IMR-90 (cell line): ENCODE data around the gene GLTPD2. TPM values are rescaled to one million over a fixed set of nuclear protein-coding genes. Genes with fewer than 3 reads are reported as not detected.
A peak's percentile ranks its signal among the peaks of the same experiment; 100 is the strongest.

Experiments
- ATAC-seq: fragments of 200-7000 bp; cut with Tn5 transposase; 2 replicates; pipeline ENCODE4 v1.9.1; 2020; ENCODE audit warnings: low read depth, mild to moderate bottlenecking, moderate library complexity
- BruUV-seq: library from RNA; stranded (reverse); fragments of 400-500 nt; replicated peaks from 2 replicates; lab custom pipeline; 2021; lab: Mats Ljungman, UMichigan
- CTCF ChIA-PET: fragments of 300-600 bp; formaldehyde crosslinking; extraction: SDS; loops from one replicate; lab custom pipeline; 2021; ENCODE audit warnings: antibody characterized with exemption; lab: Yijun Ruan, JAX
- POLR2A ChIA-PET: fragments of 300-600 bp; sonication (Branson Sonifier 250); formaldehyde crosslinking; loops from one replicate; lab custom pipeline; 2022; ENCODE audit warnings: antibody characterized with exemption; ENCODE audit not compliant: unreplicated experiment; lab: Charles Lee
- DNase-seq: peaks from one replicate; pipeline ENCODE4 v3.0.0; 2013
- H2AFZ ChIP-seq: replicated peaks from 2 replicates; pipeline ENCODE3; 2013; ENCODE audit warnings: low read length, mild to moderate bottlenecking; ENCODE audit not compliant: poor library complexity
- H2AK5ac ChIP-seq: 2 replicates; pipeline ENCODE4 v1.6.1; 2013; ENCODE audit warnings: low read depth, low read length, inconsistent platforms
- H2AK9ac ChIP-seq: replicated peaks from 2 replicates; pipeline ENCODE3; 2013; ENCODE audit warnings: mild to moderate bottlenecking, low read depth, low read length, moderate library complexity; ENCODE audit not compliant: poor library complexity
- H2BK120ac ChIP-seq: 2 replicates; pipeline ENCODE4 v1.6.1; 2013; ENCODE audit warnings: low read depth, low read length, inconsistent platforms
- H2BK15ac ChIP-seq: 3 replicates; pipeline ENCODE4 v1.6.1; 2013; ENCODE audit warnings: low read depth, low read length, inconsistent platforms
- H2BK20ac ChIP-seq: 2 replicates; pipeline ENCODE4 v1.6.1; 2013; ENCODE audit warnings: low read depth, mild to moderate bottlenecking, inconsistent platforms, low read length, moderate library complexity
- H2BK5ac ChIP-seq: 2 replicates; pipeline ENCODE4 v1.6.1; 2013; ENCODE audit warnings: mild to moderate bottlenecking, low read depth, low read length, inconsistent platforms; ENCODE audit not compliant: poor library complexity, severe bottlenecking
- H3K14ac ChIP-seq: replicated peaks from 2 replicates; pipeline ENCODE4 v1.6.1; 2013; ENCODE audit warnings: low read depth, low read length, inconsistent platforms
- H3K18ac ChIP-seq: 2 replicates; pipeline ENCODE4 v1.6.1; 2013; ENCODE audit warnings: low read depth, low read length, control low read depth
- H3K23ac ChIP-seq: 2 replicates; pipeline ENCODE4 v1.6.1; 2013; ENCODE audit warnings: low read depth, low read length, inconsistent platforms
- H3K27ac ChIP-seq: 2 replicates; pipeline ENCODE4 v1.5.1; 2013; ENCODE audit warnings: mild to moderate bottlenecking, control low read depth, low read length; ENCODE audit not compliant: insufficient read depth
- H3K27me3 ChIP-seq: 2 replicates; pipeline ENCODE4 v1.6.1; 2013; ENCODE audit warnings: low read length; ENCODE audit not compliant: control insufficient read depth, insufficient read depth
- H3K36me3 ChIP-seq: 2 replicates; pipeline ENCODE4 v1.6.1; 2013; ENCODE audit warnings: low read length, mixed read lengths; ENCODE audit not compliant: control insufficient read depth, insufficient read depth
- H3K4ac ChIP-seq: 2 replicates; pipeline ENCODE4 v1.6.1; 2013; ENCODE audit warnings: low read depth, low read length, inconsistent platforms
- H3K4me1 ChIP-seq: 2 replicates; pipeline ENCODE4 v1.6.1; 2013; ENCODE audit warnings: low read length, mixed read lengths; ENCODE audit not compliant: control insufficient read depth, insufficient read depth
- H3K4me2 ChIP-seq: 2 replicates; pipeline ENCODE4 v1.6.1; 2013; ENCODE audit warnings: low read depth, mild to moderate bottlenecking, control low read depth, low read length, moderate library complexity
- H3K4me3 ChIP-seq: 2 replicates; pipeline ENCODE4 v1.5.1; 2013; ENCODE audit warnings: low read depth, mild to moderate bottlenecking, control low read depth, low read length, moderate library complexity; ENCODE audit not compliant: insufficient read depth
- H3K56ac ChIP-seq: 2 replicates; pipeline ENCODE4 v1.6.1; 2013; ENCODE audit warnings: low read length, inconsistent platforms; ENCODE audit not compliant: insufficient read depth; ENCODE audit errors: extremely low read depth
- H3K79me1 ChIP-seq, 2 experiments: 2 replicates each; pipeline ENCODE4 v1.6.1; 2013; ENCODE audit warnings: low read length in 2 of 2, inconsistent platforms in 1 of 2, low read depth in 1 of 2
- H3K9ac ChIP-seq: 2 replicates; pipeline ENCODE4 v1.6.1; 2013; ENCODE audit warnings: low read depth, low read length, control low read depth
- H3K9me1 ChIP-seq: 2 replicates; pipeline ENCODE4 v1.6.1; 2013; ENCODE audit warnings: low read length, inconsistent platforms; ENCODE audit not compliant: insufficient read depth
- H3K9me3 ChIP-seq: 2 replicates; pipeline ENCODE4 v1.6.1; 2013; ENCODE audit warnings: low read length; ENCODE audit not compliant: control insufficient read depth, insufficient read depth
- H4K20me1 ChIP-seq: 2 replicates; pipeline ENCODE4 v1.6.1; 2013; ENCODE audit warnings: low read length, inconsistent platforms; ENCODE audit not compliant: insufficient read depth
- H4K5ac ChIP-seq: 2 replicates; pipeline ENCODE4 v1.6.1; 2013; ENCODE audit warnings: mild to moderate bottlenecking, low read depth, low read length, control low read depth
- H4K8ac ChIP-seq, 2 experiments: 2 replicates each; pipeline ENCODE4 v1.6.1; 2013; ENCODE audit warnings: low read depth in 2 of 2, low read length in 2 of 2, control low read depth in 1 of 2, inconsistent platforms in 1 of 2
- H4K91ac ChIP-seq: 2 replicates; pipeline ENCODE4 v1.6.1; 2013; ENCODE audit warnings: low read depth, low read length, inconsistent platforms; ENCODE audit not compliant: insufficient read depth
- BHLHE40 ChIP-seq: fragments of 150-350 bp; IDR thresholded peaks from 2 replicates; pipeline ENCODE4 v1.6.1; 2016; ENCODE audit warnings: mild to moderate bottlenecking, low read depth, low read length
- WGBS, 2 experiments: methylation state at CpG; one replicate each; pipeline versions ENCODE4 v1.1.5 to v1.1.7; 2013; ENCODE audit warnings: missing lambda C conversion rate in 2 of 2; ENCODE audit not compliant: insufficient read length in 1 of 2; ENCODE audit errors: extremely low coverage in 2 of 2; 5-methylcytosine and 5-hydroxymethylcytosine counted together
- dilution Hi-C: fragments of 300-500 bp; cut with HindIII; formaldehyde crosslinking; loops from one replicate; pipeline ENCODE4 v1.14.3; 2018; ENCODE audit warnings: low sequenced_read_pairs; ENCODE audit not compliant: unreplicated experiment
- in situ Hi-C: fragments of 300-500 bp; cut with MboI; formaldehyde crosslinking; loops from 3 replicates; pipeline ENCODE4 v1.14.3; 2019; ENCODE audit warnings: low sequenced_read_pairs, inconsistent platforms, mixed read lengths
- intact Hi-C: fragments of 100-400 bp; cut with micrococcal nuclease; formaldehyde crosslinking; loops from 2 replicates; pipeline ENCODE4 v1.10.0; 2022
- polyA plus RNA-seq, 3 experiments: library from polyadenylated mRNA; depleted of rRNA; stranded (reverse); fragments of >200 nt; gene quantifications; 2 replicates each; pipeline ENCODE4 v1.2.3, GENCODE V29; 2012; ENCODE audit warnings: low replicate concordance in 1 of 3
- total RNA-seq: library from RNA; depleted of rRNA; stranded (reverse); fragments of >200 nt; gene quantifications from 2 replicates; pipeline ENCODE4 v1.2.3, GENCODE V29; 2012
- TF ChIP-seq, protein P1 (sequence below): conservative IDR thresholded peaks from 2 replicates; pipeline ENCODE4 v1.5.1; 2012; ENCODE audit warnings: mild to moderate bottlenecking, low read depth, low read length, improper control_type of control experiment

GLTPD2 gene
- total and polyA plus RNA-seq, 2 of the 4 experiments (the other 2 are of a cell fraction) = not detected

DNA sequence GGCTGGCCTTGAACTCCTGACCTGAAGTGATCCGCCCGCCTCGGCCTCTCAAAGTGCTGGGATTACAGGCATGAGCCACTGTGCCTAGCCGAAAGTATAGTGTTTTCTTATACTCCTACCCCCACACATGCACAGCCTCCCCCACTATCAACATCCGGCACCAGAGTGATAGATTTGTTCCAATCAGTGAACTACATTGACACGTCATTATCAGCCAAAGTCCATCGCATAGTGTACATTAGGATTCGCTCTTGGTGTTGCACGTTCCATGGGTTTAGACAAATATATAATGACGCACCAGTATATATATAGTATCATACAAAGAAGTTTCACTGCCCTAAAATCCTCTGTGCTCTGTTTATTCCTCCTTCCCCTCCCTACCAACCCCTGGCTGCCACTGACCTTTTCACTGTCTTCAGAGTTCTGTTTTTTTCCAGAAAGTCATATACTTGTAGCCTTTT lies 29.0 kb upstream of the GLTPD2 start:
- peaks cover 30% of the 10 kb centered on the region for H3K27me3 ChIP-seq
- H3K56ac ChIP-seq = no peak overlapping the region
- H4K20me1 ChIP-seq = no peaks in the 10 kb centered on the region
- H3K9me3 ChIP-seq = no peaks in the 10 kb centered on the region
- H2BK15ac ChIP-seq = no peak overlapping the region
- no peak overlapping the region for H4K5ac ChIP-seq
- H3K27ac ChIP-seq = no peak overlapping the region
- H3K36me3 ChIP-seq = no peaks in the 10 kb centered on the region
- no peak overlapping the region for H4K91ac ChIP-seq
- H3K9ac ChIP-seq = no peak overlapping the region
- H3K14ac ChIP-seq = no peak overlapping the region
- H2BK120ac ChIP-seq = no peak overlapping the region
- dilution Hi-C loops = no loop called here
- BruUV-seq = no TSS peak
- intact Hi-C loops = no loop called here
- no peak overlapping the region for H3K4me2 ChIP-seq
- no peak overlapping the region for H2AK9ac ChIP-seq
- H3K79me1 ChIP-seq = no peaks in the 10 kb centered on the region
- no peak overlapping the region for H2BK20ac ChIP-seq
- H3K23ac ChIP-seq = no peak overlapping the region; the same call in 1 of the 2 replicates
- ATAC-seq = no peak
- H2AFZ ChIP-seq = no peak overlapping the region
- no peak overlapping the region for H3K18ac ChIP-seq
- no peak for DNase-seq
- no peak overlapping the region for H4K8ac ChIP-seq
- H3K4me3 ChIP-seq = no peak overlapping the region
- ChIA-PET POLR2A (no interaction called here), CTCF (no interaction called here)
- no peak overlapping the region for H2AK5ac ChIP-seq
- no CpG with 5 or more reads among the region's 10 CpGs for WGBS, 2 experiments
- no peak overlapping the region for H2BK5ac ChIP-seq
- TF ChIP-seq, protein P1, sequence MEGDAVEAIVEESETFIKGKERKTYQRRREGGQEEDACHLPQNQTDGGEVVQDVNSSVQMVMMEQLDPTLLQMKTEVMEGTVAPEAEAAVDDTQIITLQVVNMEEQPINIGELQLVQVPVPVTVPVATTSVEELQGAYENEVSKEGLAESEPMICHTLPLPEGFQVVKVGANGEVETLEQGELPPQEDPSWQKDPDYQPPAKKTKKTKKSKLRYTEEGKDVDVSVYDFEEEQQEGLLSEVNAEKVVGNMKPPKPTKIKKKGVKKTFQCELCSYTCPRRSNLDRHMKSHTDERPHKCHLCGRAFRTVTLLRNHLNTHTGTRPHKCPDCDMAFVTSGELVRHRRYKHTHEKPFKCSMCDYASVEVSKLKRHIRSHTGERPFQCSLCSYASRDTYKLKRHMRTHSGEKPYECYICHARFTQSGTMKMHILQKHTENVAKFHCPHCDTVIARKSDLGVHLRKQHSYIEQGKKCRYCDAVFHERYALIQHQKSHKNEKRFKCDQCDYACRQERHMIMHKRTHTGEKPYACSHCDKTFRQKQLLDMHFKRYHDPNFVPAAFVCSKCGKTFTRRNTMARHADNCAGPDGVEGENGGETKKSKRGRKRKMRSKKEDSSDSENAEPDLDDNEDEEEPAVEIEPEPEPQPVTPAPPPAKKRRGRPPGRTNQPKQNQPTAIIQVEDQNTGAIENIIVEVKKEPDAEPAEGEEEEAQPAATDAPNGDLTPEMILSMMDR = no peak
- 0 out of 2 replicates have a peak, but pooled peaks have one; percentile 15 for TF ChIP-seq BHLHE40
- 0 out of 2 replicates have a peak, but pooled peaks cover 3% of the 10 kb centered on the region for H3K9me1 ChIP-seq
- H3K4ac ChIP-seq = no peak overlapping the region
- in situ Hi-C loops = no loop called here
- H3K4me1 ChIP-seq = no peaks in the 10 kb centered on the region
